Measurements from ENCODE around the gene CLIP2.

CLIP2 gene

GRCh38 chr7:74454021-74454924 lies 165.1 kb downstream of the CLIP2 start:
- no peak for TF ChIP-seq CTCF (IDR thresholded peaks at IDR 0.05; ENCODE audit: control insufficient read depth, insufficient read depth, low read depth, low read length, missing control alignments)
- no peak for DNase-seq (ENCODE audit: low read depth)
- H3K4me3 ChIP-seq (ENCODE audit: control insufficient read depth, low read depth, low read length): peak overlapping the region; percentile 71

- TF ChIP-seq CTCF (IDR thresholded peaks at IDR 0.05; ENCODE audit: control insufficient read depth, insufficient read depth, low read depth, low read length, missing control alignments): no peak
- peak overlapping the region; percentile 71 for H3K4me3 ChIP-seq (ENCODE audit: control insufficient read depth, low read depth, low read length)
- no peak for DNase-seq (ENCODE audit: low read depth)
Measured at GRCh38 chr7:74454925-74455288, 165.7 kb downstream of the CLIP2 start.

GRCh38 chr7:74455291-74455804 lies 166.1 kb downstream of the CLIP2 start:
- DNase-seq (ENCODE audit: low read depth): no peak
- TF ChIP-seq CTCF (IDR thresholded peaks at IDR 0.05; ENCODE audit: control insufficient read depth, insufficient read depth, low read depth, low read length, missing control alignments): no peak
- peak overlapping the region; percentile 71 for H3K4me3 ChIP-seq (ENCODE audit: control insufficient read depth, low read depth, low read length)

Data from AG09309 (cell line).